Calu3 (cell line): Measurements from ENCODE around the gene EN2. TPM values are rescaled to one million over a fixed set of nuclear protein-coding genes. Genes with fewer than 3 reads are reported as not detected.
A peak's percentile ranks its signal among the peaks of the same experiment; 100 is the strongest.

Experiments
- BruUV-seq: library from RNA; stranded (reverse); fragments of 400-500 nt; replicated peaks from 2 replicates; lab custom pipeline; 2021; lab: Mats Ljungman, UMichigan
- CTCF ChIA-PET: fragments of 300-600 bp; sonication (Branson Sonifier 250); formaldehyde crosslinking; loops from one replicate; lab custom pipeline; 2022; ENCODE audit warnings: antibody characterized with exemption; lab: Charles Lee
- DNase-seq: peaks from one replicate; pipeline ENCODE4 v3.0.0; 2022
- H3K27ac Mint-ChIP-seq: one replicate; pipeline ENCODE4 v1.8.0; 2022; ENCODE audit warnings: mixed read lengths; ENCODE audit not compliant: unreplicated experiment
- H3K27me3 Mint-ChIP-seq: one replicate; pipeline ENCODE4 v1.8.0; 2022; ENCODE audit warnings: mixed read lengths; ENCODE audit not compliant: unreplicated experiment
- H3K36me3 Mint-ChIP-seq: one replicate; pipeline ENCODE4 v1.8.0; 2022; ENCODE audit warnings: mild to moderate bottlenecking, moderate library complexity, mixed read lengths; ENCODE audit not compliant: insufficient read depth, unreplicated experiment
- H3K4me1 Mint-ChIP-seq: one replicate; pipeline ENCODE4 v1.8.0; 2022; ENCODE audit warnings: mild to moderate bottlenecking, low read depth, mixed read lengths; ENCODE audit not compliant: unreplicated experiment
- H3K4me3 Mint-ChIP-seq: one replicate; pipeline ENCODE4 v1.8.0; 2022; ENCODE audit warnings: mild to moderate bottlenecking, low read depth, moderate library complexity, mixed read lengths; ENCODE audit not compliant: unreplicated experiment
- H3K9me3 Mint-ChIP-seq: one replicate; pipeline ENCODE4 v1.8.0; 2022; ENCODE audit warnings: low read depth, mixed read lengths; ENCODE audit not compliant: unreplicated experiment
- CTCF ChIP-seq: fragments of 200-600 bp; IDR thresholded peaks from one replicate; pipeline ENCODE4 v1.8.0; 2022; ENCODE audit warnings: antibody characterized with exemption; ENCODE audit not compliant: unreplicated experiment
- intact Hi-C: fragments of 100-400 bp; cut with micrococcal nuclease; formaldehyde crosslinking; loops from one replicate; pipeline ENCODE4 v1.10.0; 2022; ENCODE audit not compliant: unreplicated experiment
- total RNA-seq: library from RNA; stranded (reverse); gene quantifications from 2 replicates; pipeline ENCODE4 v1.2.3, GENCODE V29; 2022

The EN2 gene
- total RNA-seq, 1 experiment from 2014 or later = 3.2 TPM

- Mint-ChIP-seq H3K9me3 (no peaks in the 10 kb centered on the region), H3K4me1 (peaks cover 1% of the 10 kb centered on the region), H3K36me3 (no peaks in the 10 kb centered on the region), H3K27me3 (peaks cover 42% of the 10 kb centered on the region), H3K4me3 (no peak overlapping the region), H3K27ac (no peak overlapping the region)
- no peak for DNase-seq
- intact Hi-C loops = no loop called here
- TF ChIP-seq CTCF = no peak
- CTCF ChIA-PET = no interaction called here
- BruUV-seq = no TSS peak
These were observed 7.8 kb downstream of the EN2 start for GRCh38 chr7:155465761-155466141.

- no peaks in the 10 kb centered on the region for H3K36me3 Mint-ChIP-seq
These were observed 8.3 kb downstream of the EN2 start for GRCh38 chr7:155466142-155466813.

GRCh38 chr7:155466814-155467733 lies 9.1 kb downstream of the EN2 start:
- H3K36me3 Mint-ChIP-seq = no peaks in the 10 kb centered on the region
- no peak overlapping the region for H3K27ac Mint-ChIP-seq
- peaks cover 12% of the 10 kb centered on the region for H3K4me1 Mint-ChIP-seq
- peak overlapping the region; percentile 32 for H3K4me3 Mint-ChIP-seq
- no peaks in the 10 kb centered on the region for H3K9me3 Mint-ChIP-seq
- no peak for TF ChIP-seq CTCF
- intact Hi-C loops = no loop called here
- no peak for DNase-seq
- CTCF ChIA-PET = no interaction called here
- peaks cover 34% of the 10 kb centered on the region for H3K27me3 Mint-ChIP-seq
- no TSS peak for BruUV-seq

More at GRCh38 chr7:155466142-155466813, 8.3 kb downstream of the EN2 start:
- H3K4me3 Mint-ChIP-seq = peak overlapping the region; percentile 32
- CTCF ChIA-PET = no interaction called here
- intact Hi-C loops = no loop called here
- no peak overlapping the region for H3K27ac Mint-ChIP-seq
- BruUV-seq = no TSS peak
- H3K9me3 Mint-ChIP-seq = no peaks in the 10 kb centered on the region
- no peak for TF ChIP-seq CTCF
- DNase-seq = no peak
- H3K27me3 Mint-ChIP-seq = peaks cover 41% of the 10 kb centered on the region
- H3K4me1 Mint-ChIP-seq = peaks cover 6% of the 10 kb centered on the region

- H3K27me3 Mint-ChIP-seq = peaks cover 38% of the 10 kb centered on the region
- intact Hi-C loops = no loop called here
- no peaks in the 10 kb centered on the region for H3K9me3 Mint-ChIP-seq
- DNase-seq = peak; percentile 27
- H3K36me3 Mint-ChIP-seq = peaks cover 5% of the 10 kb centered on the region
- no TSS peak for BruUV-seq
- H3K4me1 Mint-ChIP-seq = peaks cover 23% of the 10 kb centered on the region
- H3K4me3 Mint-ChIP-seq = peak overlapping the region; percentile 60
- no peak overlapping the region for H3K27ac Mint-ChIP-seq
- no peak for TF ChIP-seq CTCF
- CTCF ChIA-PET = no interaction called here
These were observed 10.2 kb downstream of the EN2 start for GRCh38 chr7:155467846-155468784.
